Endothelial cell of umbilical vein (primary cell): ENCODE results near the gene TMEM108. TPM values are rescaled to one million over a fixed set of nuclear protein-coding genes. Genes with fewer than 3 reads are reported as not detected.

Source experiments
- BruUV-seq: library from RNA; stranded (reverse); fragments of 400-500 nt; replicated peaks from 2 replicates; lab custom pipeline; 2021; lab: Mats Ljungman, UMichigan
- CTCF ChIA-PET: fragments of 300-600, 350-600 bp; sonication (Branson Sonifier 250); formaldehyde crosslinking; loops from one replicate; lab custom pipeline; 2021; ENCODE audit warnings: antibody characterized with exemption, inconsistent platforms; lab: Charles Lee
- POLR2A ChIA-PET: fragments of 300-600, 350-600 bp; sonication (Branson Sonifier 250); formaldehyde crosslinking; loops from one replicate; lab custom pipeline; 2021; ENCODE audit warnings: antibody characterized with exemption, inconsistent platforms; lab: Charles Lee
- DNase-seq: peaks from one replicate; pipeline ENCODE4 v3.0.0-alpha.2; 2011; ENCODE audit warnings: low read depth, low spot score
- FAIRE-seq: peaks from 2 replicates; lab custom pipeline; 2011; peaks lifted over from hg19 to GRCh38; lab: Jason Lieb, UNC
- H2AFZ ChIP-seq: 2 replicates; pipeline ENCODE4 v1.6.0; 2012; ENCODE audit warnings: low read depth, low read length, control low read depth, inconsistent platforms
- H3K27ac ChIP-seq: 2 replicates; pipeline ENCODE4 v1.5.1; 2011; ENCODE audit warnings: low read depth, mild to moderate bottlenecking, control low read depth, low read length, moderate library complexity; ENCODE audit not compliant: insufficient read depth
- H3K27me3 ChIP-seq, 2 experiments: 2 replicates each; pipeline versions ENCODE4 v1.6.0 to v1.6.1; 2011; ENCODE audit warnings: low read length in 2 of 2, mixed read lengths in 1 of 2; ENCODE audit not compliant: control insufficient read depth in 2 of 2, insufficient read depth in 2 of 2
- H3K36me3 ChIP-seq, 2 experiments: 2 replicates in 1 of 2; 3 replicates in 1 of 2; pipeline ENCODE4 v1.5.1; 2011; ENCODE audit warnings: low read length in 2 of 2, mild to moderate bottlenecking in 1 of 2, moderate library complexity in 1 of 2; ENCODE audit not compliant: control insufficient read depth in 2 of 2, insufficient read depth in 2 of 2; ENCODE audit errors: extremely low read depth in 1 of 2
- H3K4me1 ChIP-seq: 3 replicates; pipeline ENCODE4 v1.5.1; 2011; ENCODE audit warnings: mild to moderate bottlenecking, low read length; ENCODE audit not compliant: control insufficient read depth, insufficient read depth; ENCODE audit errors: extremely low read depth
- H3K4me2 ChIP-seq: 2 replicates; pipeline ENCODE4 v1.6.1; 2011; ENCODE audit warnings: low read length, control low read depth, mixed read lengths; ENCODE audit not compliant: insufficient read depth
- H3K4me3 ChIP-seq, 3 experiments: fragments of 200-600 bp in 1 of 3; sonication (generic), shearing (Covaris generic) in 1 of 3; replicated peaks in 1 of 3; 2 replicates each; pipeline ENCODE4 v1.5.1; 2011 to 2016; ENCODE audit warnings: control low read depth in 3 of 3, low read length in 3 of 3, mild to moderate bottlenecking in 2 of 3, inconsistent platforms in 1 of 3, low read depth in 1 of 3, moderate library complexity in 1 of 3; ENCODE audit not compliant: insufficient read depth in 1 of 3
- H3K79me2 ChIP-seq: 2 replicates; pipeline ENCODE4 v1.6.0; 2012; ENCODE audit warnings: low read length, inconsistent platforms; ENCODE audit not compliant: control insufficient read depth, insufficient read depth
- H3K9ac ChIP-seq: replicated peaks from 2 replicates; pipeline ENCODE3; 2011; ENCODE audit warnings: low read length, control low read depth; ENCODE audit not compliant: insufficient read depth; ENCODE audit errors: extremely low read depth
- H3K9me1 ChIP-seq: replicated peaks from 3 replicates; pipeline ENCODE4 v1.6.0; 2011; ENCODE audit warnings: mild to moderate bottlenecking, low read length; ENCODE audit not compliant: control insufficient read depth, insufficient read depth; ENCODE audit errors: extremely low read depth
- H3K9me3 ChIP-seq: replicated peaks from 2 replicates; pipeline ENCODE4 v1.5.1; 2012; ENCODE audit warnings: low read length, inconsistent platforms; ENCODE audit not compliant: control insufficient read depth, insufficient read depth
- H4K20me1 ChIP-seq: replicated peaks from 2 replicates; pipeline ENCODE3; 2011; ENCODE audit warnings: mild to moderate bottlenecking, low read length; ENCODE audit not compliant: control insufficient read depth, insufficient read depth; ENCODE audit errors: extremely low read depth
- CTCF ChIP-seq, 2 donors: IDR thresholded peaks; 1 replicate in 1 of 2; 2 replicates in 1 of 2; pipeline ENCODE4 v1.5.1; 2011; ENCODE audit warnings: low read length in 2 of 2, mild to moderate bottlenecking in 2 of 2, moderate library complexity in 2 of 2, control low read depth in 1 of 2, inconsistent platforms in 1 of 2, low read depth in 1 of 2; ENCODE audit not compliant: insufficient read depth in 1 of 2; ENCODE audit errors: extremely low read depth in 1 of 2
- EZH2 ChIP-seq: IDR thresholded peaks from 2 replicates; pipeline ENCODE4 v1.6.1; 2012; ENCODE audit warnings: borderline replicate concordance, low read depth, mild to moderate bottlenecking, moderate library complexity, low read length, inconsistent platforms; ENCODE audit not compliant: severe bottlenecking
- FOS ChIP-seq: IDR thresholded peaks from 2 replicates; pipeline ENCODE4 v1.6.1; 2011; ENCODE audit warnings: mild to moderate bottlenecking, low read length, moderate library complexity, borderline replicate concordance; ENCODE audit not compliant: insufficient read depth
- GATA2 ChIP-seq: IDR thresholded peaks from 2 replicates; pipeline ENCODE4 v1.7.0; 2011; ENCODE audit warnings: low read depth, mild to moderate bottlenecking, moderate library complexity, mixed read lengths, low read length; ENCODE audit not compliant: insufficient read length, insufficient read depth
- JUN ChIP-seq: IDR thresholded peaks from 2 replicates; pipeline ENCODE4 v1.6.1; 2011; ENCODE audit warnings: borderline replicate concordance, low read depth; ENCODE audit not compliant: insufficient read length, insufficient read depth
- MAX ChIP-seq: IDR thresholded peaks from 2 replicates; pipeline ENCODE4 v1.6.1; 2011; ENCODE audit not compliant: insufficient read depth, insufficient read length
- MYC ChIP-seq: IDR thresholded peaks from one replicate; pipeline ENCODE4 v1.6.1; 2011; ENCODE audit warnings: mild to moderate bottlenecking, low read depth, low read length
- POLR2A ChIP-seq: IDR thresholded peaks from 2 replicates; pipeline ENCODE4 v1.6.1; 2012; ENCODE audit warnings: low read depth, mild to moderate bottlenecking, control low read depth, low read length
- POLR2AphosphoS5 ChIP-seq: IDR thresholded peaks from 2 replicates; pipeline ENCODE4 v1.6.1; 2012; ENCODE audit warnings: low read depth, mild to moderate bottlenecking, control low read depth, low read length, moderate library complexity; ENCODE audit not compliant: insufficient read depth
- dilution Hi-C: fragments of 300-500 bp; cut with MboI; formaldehyde crosslinking; loops from one replicate; pipeline ENCODE4 v1.15.0; 2019; ENCODE audit warnings: low sequenced_read_pairs; ENCODE audit not compliant: extremely low pct_ligation_motif_present
- intact Hi-C: fragments of 100-400 bp; cut with micrococcal nuclease; formaldehyde crosslinking; loops from one replicate; pipeline ENCODE4 v1.10.0; 2022
- polyA plus RNA-seq, 4 experiments: library from polyadenylated mRNA; depleted of rRNA in 3 of 4; stranded (reverse) in 3 of 4; unstranded in 1 of 4; fragments of >200 nt; gene quantifications; 2 replicates each; pipeline versions ENCODE4 v1.2.1 to v1.2.3, GENCODE V29; 2011 to 2012; ENCODE audit warnings: missing spikeins in 1 of 4
- total RNA-seq: library from RNA; stranded (reverse); gene quantifications from 2 replicates; pipeline ENCODE4 v1.2.3, GENCODE V29; 2021

Gene TMEM108
- total and polyA plus RNA-seq, 2 donors (not counting 3 experiments of a cell fraction or from before 2014, with no cell fraction given): 0.40 to 1.1 TPM

- no peak overlapping the region for H3K4me3 ChIP-seq
- no peaks in the 10 kb centered on the region for H3K79me2 ChIP-seq
- ChIA-PET POLR2A (interaction anchor here (0.6 kb wide), 1 partner anchor 337 kb away, joined by 3 read pairs; no protein-coding TSS in a partner anchor), CTCF (interaction anchor here (1.5 to 2.2 kb wide), 2 partner anchors 21 to 321 kb away, joined by 3 to 9 read pairs; no protein-coding TSS in a partner anchor)
- no peaks in the 10 kb centered on the region for H3K9me3 ChIP-seq
- H3K36me3 ChIP-seq: no peaks in the 10 kb centered on the region
- TF ChIP-seq GATA2 (no peak), POLR2A (no peak), FOS (no peak), MAX (no peak), EZH2 (no peak), CTCF (IDR thresholded peaks at IDR 0.05; ENCODE audit: extremely low read depth in 1 of 2, insufficient read depth in 1 of 2, low read depth in 1 of 2, low read length in 2 of 2) (no peak), MYC (no peak), JUN (no peak), POLR2AphosphoS5 (no peak)
- no peaks in the 10 kb centered on the region for H3K9me1 ChIP-seq
- FAIRE-seq: no peak
- no peak overlapping the region for H2AFZ ChIP-seq
- H3K4me2 ChIP-seq: no peak overlapping the region
- H3K27ac ChIP-seq: no peak overlapping the region
- intact Hi-C loops: no loop called here
- no peak overlapping the region for H3K9ac ChIP-seq
- peaks cover 2 to 10% of the 10 kb centered on the region in 2 experiments for H3K27me3 ChIP-seq
- dilution Hi-C loops: no loop called here
- no peak for DNase-seq
- no peaks in the 10 kb centered on the region for H4K20me1 ChIP-seq
- no TSS peak for BruUV-seq
- H3K4me1 ChIP-seq: no peaks in the 10 kb centered on the region
Observed at GRCh38 chr3:133362539-133362938, 324.3 kb downstream of the TMEM108 start.
